Measurements from ENCODE around the gene RAB6B.

GRCh38 chr3:133781570-133781969 lies 114.1 kb downstream of the RAB6B start:
- TF ChIP-seq CTCF (IDR thresholded peaks at IDR 0.05; ENCODE audit: low read depth, low read length) (no peak), POLR2A (IDR thresholded peaks at IDR 0.05; ENCODE audit: extremely low read depth, insufficient read length) (no peak), MAX (IDR thresholded peaks at IDR 0.05; ENCODE audit: low read depth, low read length) (no peak), MYC (IDR thresholded peaks at IDR 0.05; ENCODE audit: low read depth, low read length) (no peak)

Measured in NB4 (cell line).